Prostate gland (tissue), 2 donors: ENCODE results near the gene PLEKHO1.

Experiments
- CTCF ChIP-seq, 4 experiments: fragments of 200-600 bp in 2 of 4; fragments of 450-650 bp in 2 of 4; sonication (generic) in 2 of 4; IDR thresholded peaks; 1 replicate in 3 of 4; 2 replicates in 1 of 4; pipeline ENCODE4 v1.5.1; 2016 to 2019; ENCODE audit warnings: antibody characterized with exemption in 4 of 4, mild to moderate bottlenecking in 2 of 4, moderate library complexity in 2 of 4
- POLR2A ChIP-seq: fragments of 450-650 bp; IDR thresholded peaks from one replicate; pipeline ENCODE4 v1.6.1; 2016; ENCODE audit warnings: antibody characterized with exemption, mild to moderate bottlenecking
- POLR2AphosphoS5 ChIP-seq: sonication (generic); formaldehyde crosslinking; IDR thresholded peaks from one replicate; pipeline ENCODE4 v1.6.1; 2017; ENCODE audit warnings: antibody characterized with exemption

- no peak for TF ChIP-seq CTCF (IDR thresholded peaks at IDR 0.05)
- no peak for TF ChIP-seq POLR2A
- no peak for TF ChIP-seq POLR2AphosphoS5
These were observed 17.3 kb upstream of the PLEKHO1 start for GRCh38 chr1:150132372-150132771.
